22Rv1 (cell line): ENCODE measurements around the gene SECTM1.

Source experiments
- CTCF ChIP-seq: fragments of 450-650 bp; IDR thresholded peaks from 2 replicates; pipeline ENCODE4 v1.5.1; 2017; ENCODE audit warnings: mild to moderate bottlenecking
- ZFX ChIP-seq: fragments of 450-650 bp; IDR thresholded peaks from 2 replicates; pipeline ENCODE4 v1.6.1; 2017; ENCODE audit warnings: antibody characterized with exemption, borderline replicate concordance

GRCh38 chr17:82370471-82371332, 37.1 kb upstream of the SECTM1 start:
- TF ChIP-seq ZFX (no peak), CTCF (no peak)
